Loucy (cell line): ENCODE results near the gene BZW2.
"Not testable (repeated sequence)": the region's sequence is repeated elsewhere in the genome, so short reads cannot be mapped to it uniquely, and the experiment has no call there.

ENCODE experiments used
- H2AFZ ChIP-seq: fragments of 200-600 bp; sonication (generic); 2 replicates; pipeline ENCODE4 v1.6.0; 2016; ENCODE audit warnings: antibody characterized with exemption, mild to moderate bottlenecking, low read length, moderate library complexity
- H3F3A ChIP-seq: fragments of 200-600 bp; 2 replicates; pipeline ENCODE4 v1.6.0; 2016; ENCODE audit warnings: antibody characterized with exemption, low read depth, mild to moderate bottlenecking
- H3K27me3 ChIP-seq: fragments of 200-600 bp; sonication (generic); 2 replicates; pipeline ENCODE4 v1.6.1; 2014; ENCODE audit warnings: low read length, mild to moderate bottlenecking; ENCODE audit not compliant: insufficient read depth, poor library complexity, severe bottlenecking
- H3K36me3 ChIP-seq: fragments of 200-600 bp; sonication (generic); 2 replicates; pipeline ENCODE4 v1.6.1; 2016; ENCODE audit warnings: low read length; ENCODE audit not compliant: insufficient read depth
- H3K4me1 ChIP-seq: fragments of 200-600 bp; sonication (generic); 2 replicates; pipeline ENCODE4 v1.5.1; 2014; ENCODE audit warnings: low read length, mild to moderate bottlenecking; ENCODE audit not compliant: insufficient read depth, poor library complexity, severe bottlenecking
- H3K4me2 ChIP-seq: fragments of 200-600 bp; sonication (generic); 2 replicates; pipeline ENCODE4 v1.6.0; 2014; ENCODE audit warnings: antibody characterized with exemption, low read length, low read depth, mild to moderate bottlenecking; ENCODE audit not compliant: poor library complexity, severe bottlenecking
- H3K4me3 ChIP-seq: fragments of 200-600 bp; sonication (generic); 2 replicates; pipeline ENCODE4 v1.5.1; 2014; ENCODE audit warnings: low read length, mild to moderate bottlenecking, mixed read lengths; ENCODE audit not compliant: poor library complexity, severe bottlenecking
- H3K79me2 ChIP-seq: fragments of 200-600 bp; sonication (generic); 2 replicates; pipeline ENCODE4 v1.6.1; 2014; ENCODE audit warnings: low read length; ENCODE audit not compliant: insufficient read depth
- H3K9ac ChIP-seq: fragments of 200-600 bp; sonication (generic); 2 replicates; pipeline ENCODE4 v1.6.0; 2014; ENCODE audit warnings: mild to moderate bottlenecking, low read depth, low read length, moderate library complexity; ENCODE audit not compliant: poor library complexity, severe bottlenecking
- H3K9me2 ChIP-seq: fragments of 200-600 bp; sonication (generic); replicated peaks from 2 replicates; pipeline ENCODE4 v1.6.1; 2016; ENCODE audit warnings: low read depth, low read length, mixed read lengths
- H3K9me3 ChIP-seq: fragments of 200-600 bp; sonication (generic); 2 replicates; pipeline ENCODE4 v1.6.1; 2014; ENCODE audit warnings: mild to moderate bottlenecking, antibody characterized with exemption, low read length, low read depth; ENCODE audit not compliant: insufficient read depth
- H4K20me1 ChIP-seq: fragments of 200-600 bp; sonication (generic); 2 replicates; pipeline ENCODE4 v1.6.0; 2014; ENCODE audit warnings: antibody characterized with exemption, low read length, mild to moderate bottlenecking; ENCODE audit not compliant: insufficient read depth, poor library complexity, severe bottlenecking
- CTCF ChIP-seq: fragments of 200-600 bp; sonication (generic); conservative IDR thresholded peaks from 2 replicates; pipeline ENCODE4 v1.5.1; 2014; ENCODE audit warnings: mild to moderate bottlenecking, antibody characterized with exemption, low read length
- EZH2phosphoT487 ChIP-seq: fragments of 200-600 bp; IDR thresholded peaks from 2 replicates; pipeline ENCODE4 v1.6.1; 2018; ENCODE audit warnings: antibody characterized with exemption, mild to moderate bottlenecking, moderate library complexity, borderline replicate concordance

The BZW2 gene

GRCh38 chr7:16655394-16655793, 9.4 kb downstream of the BZW2 start:
- no peaks in the 10 kb centered on the region for H3K9me3 ChIP-seq
- H4K20me1 ChIP-seq = peaks cover 75% of the 10 kb centered on the region
- H3K4me1 ChIP-seq = peaks cover 57% of the 10 kb centered on the region
- no peaks in the 10 kb centered on the region for H3K27me3 ChIP-seq
- H3K36me3 ChIP-seq = no peaks in the 10 kb centered on the region
- H3K79me2 ChIP-seq = peaks cover 87% of the 10 kb centered on the region
- H3K4me3 ChIP-seq = no peak overlapping the region
- H3F3A ChIP-seq = no peaks in the 10 kb centered on the region
- no peak overlapping the region for H2AFZ ChIP-seq
- peak overlapping the region; percentile 15 for H3K4me2 ChIP-seq
- H3K9me2 ChIP-seq = no peaks in the 10 kb centered on the region
- no peak overlapping the region for H3K9ac ChIP-seq
- no peak for TF ChIP-seq EZH2phosphoT487
- TF ChIP-seq CTCF = no peak

- H3K4me2 ChIP-seq = no peak overlapping the region
These were observed 10.2 kb downstream of the BZW2 start for GRCh38 chr7:16656141-16656540.

GRCh38 chr7:16657656-16658279, 11.8 kb downstream of the BZW2 start:
- peaks cover 45% of the 10 kb centered on the region for H3K4me1 ChIP-seq
- H3K4me2 ChIP-seq = peak overlapping the region; percentile 11
- TF ChIP-seq EZH2phosphoT487 (no peak), CTCF (no peak)
- peaks cover 72% of the 10 kb centered on the region for H4K20me1 ChIP-seq
- no peak overlapping the region for H3K4me3 ChIP-seq
- H3K9ac ChIP-seq = no peak overlapping the region
- no peaks in the 10 kb centered on the region for H3K9me2 ChIP-seq
- H3K79me2 ChIP-seq = peaks cover 87% of the 10 kb centered on the region
- H3K36me3 ChIP-seq = no peaks in the 10 kb centered on the region
- H3F3A ChIP-seq = no peaks in the 10 kb centered on the region
- no peaks in the 10 kb centered on the region for H3K9me3 ChIP-seq
- no peaks in the 10 kb centered on the region for H3K27me3 ChIP-seq
- H2AFZ ChIP-seq = no peak overlapping the region

More at GRCh38 chr7:16656141-16656540, 10.2 kb downstream of the BZW2 start:
- Histone ChIP-seq H2AFZ (no peak overlapping the region), H3K79me2 (peaks cover 87% of the 10 kb centered on the region), H3K9ac (no peak overlapping the region), H3K36me3 (no peaks in the 10 kb centered on the region), H3K4me1 (peaks cover 49% of the 10 kb centered on the region), H3K4me3 (no peak overlapping the region), H4K20me1 (peaks cover 75% of the 10 kb centered on the region), H3K9me2 (no peaks in the 10 kb centered on the region), H3K9me3 (no peaks in the 10 kb centered on the region), H3K27me3 (no peaks in the 10 kb centered on the region), H3F3A (no peaks in the 10 kb centered on the region)
- no peak for TF ChIP-seq EZH2phosphoT487

GRCh38 chr7:16659854-16660497, 14.0 kb downstream of the BZW2 start:
- H3K27me3 ChIP-seq, H3K9me2 ChIP-seq, H3K9me3 ChIP-seq, H3K4me2 ChIP-seq, H3K4me3 ChIP-seq, H3F3A ChIP-seq, H3K9ac ChIP-seq, H2AFZ ChIP-seq, H3K36me3 ChIP-seq: not testable (repeated sequence)
- Histone ChIP-seq H3K79me2 (peaks cover 88% of the 10 kb centered on the region), H4K20me1 (peaks cover 69% of the 10 kb centered on the region), H3K4me1 (peaks cover 37% of the 10 kb centered on the region)
